Peyer's patch (tissue), 4 donors: ENCODE data around the gene NOPCHAP1.

Source experiments
- CTCF ChIP-seq, 6 experiments: fragments of 450-650 bp in 4 of 6; fragments of 200-600 bp in 2 of 6; sonication (generic) in 1 of 6; IDR thresholded peaks; one replicate each; pipeline ENCODE4 v1.5.1; 2017 to 2019; ENCODE audit warnings: antibody characterized with exemption in 6 of 6, mild to moderate bottlenecking in 3 of 6, moderate library complexity in 1 of 6
- POLR2A ChIP-seq, 2 donors: fragments of 450-650 bp; IDR thresholded peaks; one replicate each; pipeline ENCODE4 v1.5.1; 2017; ENCODE audit warnings: antibody characterized with exemption in 2 of 2, mild to moderate bottlenecking in 2 of 2, moderate library complexity in 2 of 2

DNA sequence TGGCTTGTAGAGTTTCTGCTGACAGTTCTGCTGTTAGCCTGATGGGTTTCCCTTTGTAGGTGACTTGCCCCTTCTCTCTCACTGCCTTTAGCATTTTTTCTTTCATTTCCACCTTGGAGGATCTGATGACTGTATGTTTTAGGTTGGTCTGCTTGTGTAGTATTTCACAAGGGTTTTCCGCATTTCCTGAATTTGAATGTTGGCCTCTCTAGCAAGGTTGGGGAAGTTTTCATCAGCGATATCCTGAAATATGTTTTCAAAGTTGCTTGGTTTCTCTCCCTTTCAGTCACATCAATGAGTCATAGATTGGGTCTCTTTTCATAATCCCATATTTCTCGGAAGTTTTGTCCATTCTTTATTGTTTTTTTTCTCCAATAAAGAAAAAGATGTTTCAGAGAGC lies 11.4 kb downstream of the NOPCHAP1 start:
- TF ChIP-seq POLR2A (IDR thresholded peaks at IDR 0.05) (no peak), CTCF (IDR thresholded peaks at IDR 0.05) (no peak)
